ENCODE results near the gene MFGE8. TPM values are rescaled to one million over a fixed set of nuclear protein-coding genes. Genes with fewer than 3 reads are reported as not detected.

The MFGE8 gene
- total and polyA plus RNA-seq, 12 donors, result 359 to 690 (median 511) TPM

- intact Hi-C loops (cut with DNase I), result loop anchor here in 1 of 10 donors (10.0 kb wide), 1 partner anchor 418 kb away; no protein-coding TSS in a partner anchor
- H3K36me3 ChIP-seq, result peaks cover 0 to 57% (median 0%) of the 10 kb centered on the region in 9 donors
- DNase-seq (no peak), ATAC-seq (no peak)
- no peaks in the 10 kb centered on the region for H3K9me3 ChIP-seq
- no peak for TF ChIP-seq CTCF (IDR thresholded peaks at IDR 0.05)
- H3K27me3 ChIP-seq, result no peaks in the 10 kb centered on the region
- no peak overlapping the region for H3K27ac ChIP-seq
- 89 to 91% methylated on average over 18 of the region's 18 CpGs for WGBS, 2 donors
- no peaks in the 10 kb centered on the region for H3K4me1 ChIP-seq
- no peak overlapping the region for H3K4me3 ChIP-seq
Observed at GRCh38 chr15:88887068-88887580, 26.1 kb downstream of the MFGE8 start.

- H3K4me1 ChIP-seq, result no peaks in the 10 kb centered on the region
- H3K27ac ChIP-seq, result no peak overlapping the region
- H3K27me3 ChIP-seq, result no peaks in the 10 kb centered on the region
- no peak for TF ChIP-seq CTCF (IDR thresholded peaks at IDR 0.05)
- no peak overlapping the region for H3K4me3 ChIP-seq
- ATAC-seq (no peak), DNase-seq (no peak)
- peaks cover 0 to 83% (median 0%) of the 10 kb centered on the region in 9 donors for H3K36me3 ChIP-seq
- WGBS, 2 donors, result 86 to 90% methylated on average over 4 of the region's 4 CpGs
- intact Hi-C loops (cut with DNase I), result loop anchor here in 1 of 10 donors (10.0 kb wide), 1 partner anchor 422 kb away; no protein-coding TSS in a partner anchor
- no peaks in the 10 kb centered on the region for H3K9me3 ChIP-seq
Observed at GRCh38 chr15:88882785-88883184, 30.4 kb downstream of the MFGE8 start.

- ATAC-seq, result no peak
- Histone ChIP-seq H3K27ac (no peak overlapping the region), H3K4me3 (no peak overlapping the region), H3K4me1 (no peaks in the 10 kb centered on the region), H3K36me3 (peaks cover 0 to 88% (median 0%) of the 10 kb centered on the region in 9 donors), H3K27me3 (no peaks in the 10 kb centered on the region), H3K9me3 (no peaks in the 10 kb centered on the region)
- intact Hi-C loops (cut with DNase I), result loop anchor here in 1 of 10 donors (10.0 kb wide), 1 partner anchor 423 kb away; no protein-coding TSS in a partner anchor
- no peak for TF ChIP-seq CTCF (IDR thresholded peaks at IDR 0.05)
- DNase-seq, result no peak
- 94 to 96% methylated on average over 3 of the region's 3 CpGs for WGBS, 2 donors
Observed at GRCh38 chr15:88881775-88882174, 31.4 kb downstream of the MFGE8 start.

DNA sequence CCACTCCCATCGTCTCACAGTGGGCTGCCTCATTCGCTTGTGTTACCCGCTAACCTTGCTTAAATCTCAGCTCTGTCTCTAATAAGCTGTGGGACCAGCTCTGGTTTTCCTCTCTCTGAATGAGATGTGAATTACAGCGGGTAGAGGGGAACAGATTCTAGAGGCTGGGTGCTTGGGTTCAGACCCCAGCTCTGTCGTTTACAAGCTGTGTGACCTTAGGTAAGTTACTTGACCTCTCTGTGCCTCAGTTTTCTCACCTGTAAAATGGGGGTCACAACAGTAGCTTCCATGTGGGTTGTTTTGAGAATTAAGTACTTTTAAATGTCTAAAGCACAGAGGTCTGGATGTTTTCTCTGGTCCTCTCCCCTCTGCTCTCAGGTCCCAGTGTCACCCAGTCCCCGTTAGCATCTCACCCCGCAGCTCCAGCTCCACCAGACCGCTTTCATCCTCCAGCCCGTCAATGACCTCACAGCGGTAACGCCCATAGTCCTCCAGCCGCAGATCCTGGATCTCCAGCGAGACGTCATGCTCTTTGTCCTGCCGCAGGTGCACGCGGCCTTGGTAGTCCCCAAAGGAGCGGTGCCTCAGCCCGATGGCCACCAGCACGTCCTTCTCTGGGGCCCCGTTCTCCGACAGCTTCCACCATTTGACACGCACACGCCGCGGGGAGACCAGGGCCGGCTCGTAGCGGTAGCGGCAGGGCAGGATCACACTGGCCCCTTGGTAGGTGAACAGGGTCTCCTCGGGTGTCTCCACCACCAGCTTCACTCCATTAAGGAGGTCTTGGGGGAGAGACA is 32.0 kb downstream of the MFGE8 start:
- DNase-seq (no peak), ATAC-seq (no peak)
- Histone ChIP-seq H3K9me3 (no peaks in the 10 kb centered on the region), H3K4me3 (no peak overlapping the region), H3K4me1 (no peaks in the 10 kb centered on the region), H3K27me3 (no peaks in the 10 kb centered on the region), H3K27ac (no peak overlapping the region), H3K36me3 (peaks cover 0 to 87% (median 0%) of the 10 kb centered on the region in 9 donors)
- intact Hi-C loops (cut with DNase I), result loop anchor here in 1 of 10 donors (10.0 kb wide), 1 partner anchor 424 kb away; no protein-coding TSS in a partner anchor
- 96% methylated on average over 31 of the region's 31 CpGs for WGBS, 2 donors
- TF ChIP-seq CTCF (IDR thresholded peaks at IDR 0.05), result no peak

Measured in heart right ventricle (tissue), 16 donors.